ENCODE measurements around the gene ZBTB17. TPM values are rescaled to one million over a fixed set of nuclear protein-coding genes. Genes with fewer than 3 reads are reported as not detected.

The ZBTB17 gene
- total and polyA plus RNA-seq, 2 of the 4 experiments (the other 2 are of a cell fraction): 26.3 to 58.2 TPM

- H2BK20ac ChIP-seq (ENCODE audit: low read depth, low read length): no peak within 1 kb of the TSS
- H4K8ac ChIP-seq (ENCODE audit: low read depth in 2 of 2, low read length in 2 of 2): no peak within 1 kb of the TSS
- no peak within 1 kb of the TSS for H4K91ac ChIP-seq (ENCODE audit: insufficient read depth, low read depth, low read length)
- H3K4me1 ChIP-seq (ENCODE audit: control insufficient read depth, insufficient read depth, low read length): peaks cover 23% of the 10 kb centered on the region
- no peaks in the 10 kb centered on the region for H3K9me3 ChIP-seq (ENCODE audit: control insufficient read depth, insufficient read depth, low read length)
- H3K56ac ChIP-seq (ENCODE audit: extremely low read depth, insufficient read depth, low read length): no peak within 1 kb of the TSS
- H3K4me2 ChIP-seq (ENCODE audit: low read depth, low read length): no peak within 1 kb of the TSS
- no peak within 1 kb of the TSS for H2BK15ac ChIP-seq (ENCODE audit: low read depth, low read length)
- H3K23ac ChIP-seq (ENCODE audit: low read depth, low read length): no peak within 1 kb of the TSS
- no peak for TF ChIP-seq SMC3 (IDR thresholded peaks at IDR 0.05; ENCODE audit: low read depth, low read length)
- no peak for TF ChIP-seq MAFK (IDR thresholded peaks at IDR 0.05; ENCODE audit: low read depth, low read length)
- no peak for TF ChIP-seq RCOR1 (IDR thresholded peaks at IDR 0.05; ENCODE audit: insufficient replicate concordance, low read length)
- TF ChIP-seq RAD21 (IDR thresholded peaks at IDR 0.05; ENCODE audit: low read length): no peak
- TF ChIP-seq ELK1 (IDR thresholded peaks at IDR 0.05; ENCODE audit: borderline replicate concordance, low read depth, low read length): no peak
- no peak for TF ChIP-seq USF2 (IDR thresholded peaks at IDR 0.05; ENCODE audit: low read depth, low read length)
- no peak for TF ChIP-seq CEBPB (IDR thresholded peaks at IDR 0.05; ENCODE audit: low read depth, low read length)
- TF ChIP-seq MAZ (IDR thresholded peaks at IDR 0.05; ENCODE audit: borderline replicate concordance, low read depth, low read length): no peak
- TF ChIP-seq FOS (IDR thresholded peaks at IDR 0.05; ENCODE audit: low read depth, low read length): no peak
- TF ChIP-seq POLR2A (IDR thresholded peaks at IDR 0.05; ENCODE audit: low read depth, low read length): no peak
- no peak for TF ChIP-seq BHLHE40 (IDR thresholded peaks at IDR 0.05; ENCODE audit: low read depth, low read length)
- no peak for TF ChIP-seq MXI1 (IDR thresholded peaks at IDR 0.05; ENCODE audit: borderline replicate concordance, low read depth, low read length)
- no peak for TF ChIP-seq RFX5 (IDR thresholded peaks at IDR 0.05; ENCODE audit: low read depth, low read length)
- no peak for TF ChIP-seq NFE2L2 (IDR thresholded peaks at IDR 0.05; ENCODE audit: low read depth, low read length)
- no peak for TF ChIP-seq CTCF (conservative IDR thresholded peaks at IDR 0.05; ENCODE audit: low read depth, low read length)
- TF ChIP-seq CHD1 (IDR thresholded peaks at IDR 0.05; ENCODE audit: low read depth, low read length): no peak
- H3K27ac ChIP-seq (ENCODE audit: insufficient read depth, low read length): no peak within 1 kb of the TSS
- peaks cover 3% of the 10 kb centered on the region for H3K9me1 ChIP-seq (ENCODE audit: insufficient read depth, low read length)
- H2AK9ac ChIP-seq (replicated peaks; ENCODE audit: low read depth, low read length, poor library complexity): no peak within 1 kb of the TSS
- intact Hi-C loops (cut with micrococcal nuclease): no loop called here
- BruUV-seq (replicated peaks): no TSS peak
- 85% methylated on average over 4 of the region's 6 CpGs; no CpG with 5 or more reads in 1 of the 2 experiments for WGBS, 2 experiments (ENCODE audit: extremely low coverage in 2 of 2, insufficient read length in 1 of 2)
- no peak within 1 kb of the TSS for H2BK120ac ChIP-seq (ENCODE audit: low read depth, low read length)
- no peaks in the 10 kb centered on the region for H3K79me1 ChIP-seq (ENCODE audit: low read depth in 1 of 2, low read length in 2 of 2)
- no peaks in the 10 kb centered on the region for H3K36me3 ChIP-seq (ENCODE audit: control insufficient read depth, insufficient read depth, low read length)
- H3K4me3 ChIP-seq (ENCODE audit: insufficient read depth, low read depth, low read length): no peak within 1 kb of the TSS
- H2BK5ac ChIP-seq (ENCODE audit: low read depth, low read length, poor library complexity, severe bottlenecking): no peak within 1 kb of the TSS
- CTCF ChIA-PET: no interaction called here
- no peak within 1 kb of the TSS for H4K5ac ChIP-seq (ENCODE audit: low read depth, low read length)
- peak within 1 kb of the TSS; percentile 16; the same call in 1 of the 2 replicates for H2AK5ac ChIP-seq (ENCODE audit: low read depth, low read length)
- ATAC-seq (ENCODE audit: low read depth) (no peak), DNase-seq (no peak)
- no peak within 1 kb of the TSS for H3K18ac ChIP-seq (ENCODE audit: low read depth, low read length)
- in situ Hi-C loops (cut with MboI; ENCODE audit: low sequenced_read_pairs): no loop called here
- no peak within 1 kb of the TSS for H2AFZ ChIP-seq (replicated peaks; ENCODE audit: low read length, poor library complexity)
- H3K4ac ChIP-seq (ENCODE audit: low read depth, low read length): no peak within 1 kb of the TSS; the same call in 1 of the 2 replicates
- H3K14ac ChIP-seq (replicated peaks; ENCODE audit: low read depth, low read length): no peak within 1 kb of the TSS
- H3K27me3 ChIP-seq (ENCODE audit: control insufficient read depth, insufficient read depth, low read length): peaks cover 4% of the 10 kb centered on the region
- POLR2A ChIA-PET (ENCODE audit: unreplicated experiment): no interaction called here
- dilution Hi-C loops (cut with HindIII; ENCODE audit: low sequenced_read_pairs, unreplicated experiment): no loop called here
- H4K20me1 ChIP-seq (ENCODE audit: insufficient read depth, low read length): no peaks in the 10 kb centered on the region
- H3K9ac ChIP-seq (ENCODE audit: low read depth, low read length): no peak within 1 kb of the TSS
Measured at GRCh38 chr1:16021681-16022080, 45.8 kb upstream of the ZBTB17 start, which contains the start of gene CLCNKA. Gene CLCNKA (plus strand): TSS chr1:16022036. CDS start chr1:16022620, 584 bp downstream.
